Hematopoietic multipotent progenitor cell (in vitro differentiated cells): ENCODE data around the gene DBF4. TPM values are rescaled to one million over a fixed set of nuclear protein-coding genes. Genes with fewer than 3 reads are reported as not detected.
"Not testable (repeated sequence)": the region's sequence is repeated elsewhere in the genome, so short reads cannot be mapped to it uniquely, and the experiment has no call there.

Experiments used
- DNase-seq, 3 donors: peaks; one replicate each; pipeline ENCODE4 v3.0.0-alpha.2; 2011 to 2015; ENCODE audit warnings: low read depth in 2 of 3, low spot score in 2 of 3
- total RNA-seq: library from RNA; depleted of rRNA; stranded (reverse); fragments of >200 nt; gene quantifications from one replicate; pipeline ENCODE4 v1.2.3, GENCODE V29; 2012

Gene DBF4
- total RNA-seq, 1 donor = 7.3 TPM

DNA sequence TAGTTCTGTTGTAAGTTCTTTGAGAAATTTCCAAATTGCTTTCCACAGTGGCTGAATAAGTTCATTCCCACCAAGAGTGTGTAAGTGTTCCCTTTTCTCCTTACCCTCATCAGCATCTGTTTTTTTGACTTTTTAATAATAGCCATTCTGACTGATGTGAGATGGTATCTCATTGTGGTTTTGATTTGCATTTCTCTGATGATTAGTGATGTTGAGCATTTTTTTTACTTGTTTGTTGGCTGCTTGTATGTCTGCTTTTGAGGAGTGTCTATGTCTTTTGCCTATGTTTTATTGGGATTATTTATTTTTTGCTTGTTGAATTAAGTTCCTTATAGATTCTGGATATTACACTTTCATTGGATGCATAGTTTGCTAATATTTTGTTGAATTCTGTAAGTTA is 69.6 kb downstream of the DBF4 start:
- not testable (repeated sequence) for DNase-seq

DNA sequence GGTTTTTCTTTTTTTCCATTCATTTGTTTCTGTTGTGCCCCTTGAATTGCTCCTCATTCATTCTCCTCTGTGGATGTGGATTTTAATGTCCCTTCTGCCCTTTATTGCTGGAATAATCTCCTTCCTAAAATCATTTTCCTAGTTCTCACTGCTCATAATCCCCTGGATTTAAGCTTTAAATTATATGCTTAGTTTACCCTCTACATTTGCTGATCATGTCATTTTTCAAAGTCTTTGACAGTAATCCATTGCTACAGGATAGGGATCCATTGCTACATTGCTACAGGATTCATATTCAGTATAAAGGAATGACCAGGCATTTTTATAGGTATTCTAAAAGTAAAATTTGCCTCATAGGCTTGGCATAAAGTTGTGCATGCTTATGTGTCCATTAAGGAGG is 72.1 kb downstream of the DBF4 start:
- no peak for DNase-seq

Other genes starting within 250 kb of the DBF4 start
- 0.27 TPM for gene RUNDC3B, start 248.1 kb upstream of the DBF4 start, total RNA-seq
- 7.8 TPM for gene SLC25A40, start 133 bp upstream of the DBF4 start, total RNA-seq
- gene ADAM22, start 57.8 kb downstream of the DBF4 start, total RNA-seq = 7.0 TPM